Breast epithelium (tissue), 3 donors: Measurements from ENCODE around the gene WDSUB1.
A peak's percentile ranks its signal among the peaks of the same experiment; 100 is the strongest.

Experiments
- CTCF ChIP-seq, 3 donors: fragments of 450-650 bp; IDR thresholded peaks; one replicate each; pipeline ENCODE4 v1.5.1; 2016 to 2017; ENCODE audit warnings: antibody characterized with exemption in 3 of 3, mild to moderate bottlenecking in 3 of 3, moderate library complexity in 3 of 3
- POLR2A ChIP-seq: fragments of 450-650 bp; IDR thresholded peaks from one replicate; pipeline ENCODE4 v1.6.1; 2016; ENCODE audit warnings: antibody characterized with exemption, mild to moderate bottlenecking, moderate library complexity
- POLR2AphosphoS5 ChIP-seq, 3 donors: sonication (generic); formaldehyde crosslinking; IDR thresholded peaks; one replicate each; pipeline ENCODE4 v1.6.1; 2017; ENCODE audit warnings: antibody characterized with exemption in 3 of 3

DNA sequence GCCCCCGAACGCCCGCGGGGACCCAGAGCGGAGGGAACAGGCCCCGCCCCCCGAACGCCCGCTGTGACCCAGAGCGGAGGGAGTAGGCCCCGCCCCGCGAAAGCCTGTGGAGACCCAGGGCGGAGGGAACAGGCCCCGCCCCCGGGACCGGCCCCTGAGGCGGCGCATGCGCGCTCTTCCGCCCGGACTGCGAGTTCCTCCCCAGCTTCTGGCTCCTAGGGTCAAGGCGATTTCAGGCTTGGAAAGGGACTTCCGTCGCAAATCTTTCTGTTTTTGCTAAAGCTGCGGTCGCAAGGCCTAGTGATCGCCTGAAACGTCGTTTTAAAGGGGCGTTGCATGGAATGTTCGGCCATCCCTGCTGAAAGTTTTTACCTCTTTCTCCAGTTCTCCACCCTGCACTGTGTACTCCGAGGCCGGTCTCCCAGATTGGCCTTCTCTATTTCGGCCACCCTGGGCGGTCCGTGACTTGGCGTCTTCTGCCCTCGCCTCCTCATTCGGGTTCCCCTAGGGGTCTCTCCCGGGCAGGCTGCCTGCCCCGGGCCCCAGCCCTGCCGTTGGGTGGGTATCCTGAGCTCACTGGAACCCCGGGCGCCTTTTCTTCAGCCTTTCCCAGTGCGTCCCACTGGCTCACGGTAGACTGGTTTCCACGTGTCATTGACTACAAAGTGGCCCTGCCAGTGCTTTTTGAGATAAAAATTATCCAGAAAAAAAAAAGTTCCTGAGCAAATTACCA, 372 bp upstream of the WDSUB1 start:
- TF ChIP-seq CTCF (IDR thresholded peaks at IDR 0.05) = no peak
- peak; percentile 17 for TF ChIP-seq POLR2A
- peak in 2 of 3 donors; percentile 67 to 77 for TF ChIP-seq POLR2AphosphoS5 (IDR thresholded peaks at IDR 0.05)
